ENCODE results near the gene HECTD4. TPM values are rescaled to one million over a fixed set of nuclear protein-coding genes. Genes with fewer than 3 reads are reported as not detected.

Gene HECTD4
- total RNA-seq, 1 experiment from 2014 or later = 37.4 TPM

- POLR2A ChIA-PET (ENCODE audit: unreplicated experiment) = no interaction called here
- Histone ChIP-seq H3K4me3 (no peak overlapping the region), H3K9me3 (ENCODE audit: insufficient read depth, low read depth) (no peaks in the 10 kb centered on the region), H3K27me3 (ENCODE audit: insufficient read depth, low read depth) (no peaks in the 10 kb centered on the region), H3K27ac (no peak overlapping the region), H3F3A (ENCODE audit: insufficient read depth, low read depth) (no peaks in the 10 kb centered on the region), H3K4me1 (replicated peaks; ENCODE audit: insufficient read depth) (no peaks in the 10 kb centered on the region), H3K36me3 (ENCODE audit: low read depth) (no peaks in the 10 kb centered on the region), H3K4me2 (no peak overlapping the region), H4K20me1 (ENCODE audit: insufficient read depth) (no peaks in the 10 kb centered on the region), H2AFZ (no peak overlapping the region), H3K9me2 (ENCODE audit: insufficient read depth) (no peaks in the 10 kb centered on the region), H3K79me2 (ENCODE audit: low read depth) (no peaks in the 10 kb centered on the region)
- DNase-seq = no peak
- TF ChIP-seq CTCF (conservative IDR thresholded peaks at IDR 0.05) = no peak
- TF ChIP-seq EZH2 (IDR thresholded peaks at IDR 0.05; ENCODE audit: low read depth) = no peak
- intact Hi-C loops (cut with micrococcal nuclease; ENCODE audit: unreplicated experiment) = no loop called here
- BruUV-seq (replicated peaks) = no TSS peak
- CTCF ChIA-PET = no interaction called here
Measured at GRCh38 chr12:112192475-112192874, 189.8 kb downstream of the HECTD4 start.

- Histone ChIP-seq H3K36me3 (ENCODE audit: low read depth) (no peaks in the 10 kb centered on the region), H3K4me1 (replicated peaks; ENCODE audit: insufficient read depth) (no peaks in the 10 kb centered on the region), H2AFZ (no peak overlapping the region), H3K27ac (no peak overlapping the region), H3K79me2 (ENCODE audit: low read depth) (no peaks in the 10 kb centered on the region), H3K4me3 (no peak overlapping the region), H3K4me2 (no peak overlapping the region), H3K9me2 (ENCODE audit: insufficient read depth) (no peaks in the 10 kb centered on the region), H3F3A (ENCODE audit: insufficient read depth, low read depth) (no peaks in the 10 kb centered on the region), H3K9me3 (ENCODE audit: insufficient read depth, low read depth) (no peaks in the 10 kb centered on the region), H4K20me1 (ENCODE audit: insufficient read depth) (no peaks in the 10 kb centered on the region), H3K27me3 (ENCODE audit: insufficient read depth, low read depth) (no peaks in the 10 kb centered on the region)
- no peak for TF ChIP-seq CTCF (conservative IDR thresholded peaks at IDR 0.05)
- TF ChIP-seq EZH2 (IDR thresholded peaks at IDR 0.05; ENCODE audit: low read depth) = no peak
- BruUV-seq (replicated peaks) = no TSS peak
- DNase-seq = no peak
- CTCF ChIA-PET = no interaction called here
- intact Hi-C loops (cut with micrococcal nuclease; ENCODE audit: unreplicated experiment) = no loop called here
- POLR2A ChIA-PET (ENCODE audit: unreplicated experiment) = no interaction called here
Measured at GRCh38 chr12:112191840-112192321, 190.3 kb downstream of the HECTD4 start.

GRCh38 chr12:112191201-112191600 is 191.0 kb downstream of the HECTD4 start:
- Histone ChIP-seq H3K4me1 (replicated peaks; ENCODE audit: insufficient read depth) (no peaks in the 10 kb centered on the region), H3K9me2 (ENCODE audit: insufficient read depth) (no peaks in the 10 kb centered on the region), H2AFZ (no peak overlapping the region), H3K27me3 (ENCODE audit: insufficient read depth, low read depth) (no peaks in the 10 kb centered on the region), H3K9me3 (ENCODE audit: insufficient read depth, low read depth) (no peaks in the 10 kb centered on the region), H3K27ac (no peak overlapping the region), H4K20me1 (ENCODE audit: insufficient read depth) (no peaks in the 10 kb centered on the region), H3K4me3 (no peak overlapping the region), H3K36me3 (ENCODE audit: low read depth) (no peaks in the 10 kb centered on the region), H3F3A (ENCODE audit: insufficient read depth, low read depth) (no peaks in the 10 kb centered on the region), H3K4me2 (no peak overlapping the region), H3K79me2 (ENCODE audit: low read depth) (no peaks in the 10 kb centered on the region)
- intact Hi-C loops (cut with micrococcal nuclease; ENCODE audit: unreplicated experiment) = no loop called here
- BruUV-seq (replicated peaks) = no TSS peak
- no peak for TF ChIP-seq EZH2 (IDR thresholded peaks at IDR 0.05; ENCODE audit: low read depth)
- TF ChIP-seq CTCF (conservative IDR thresholded peaks at IDR 0.05) = no peak
- ChIA-PET CTCF (no interaction called here), POLR2A (ENCODE audit: unreplicated experiment) (no interaction called here)
- DNase-seq = no peak

All from PC-9 (cell line).